HG03159 (cell line): ENCODE measurements around the gene MID1.

Experiments
- ATAC-seq: cut with Tn5 transposase; IDR thresholded peaks from one replicate; pipeline ENCODE4 v1.9.1; 2021; ENCODE audit warnings: mild to moderate bottlenecking, moderate library complexity; ENCODE audit not compliant: unreplicated experiment

The MID1 gene

GRCh38 chrX:10537308-10537707 is 83.1 kb downstream of the MID1 start:
- ATAC-seq, result no peak

DNA sequence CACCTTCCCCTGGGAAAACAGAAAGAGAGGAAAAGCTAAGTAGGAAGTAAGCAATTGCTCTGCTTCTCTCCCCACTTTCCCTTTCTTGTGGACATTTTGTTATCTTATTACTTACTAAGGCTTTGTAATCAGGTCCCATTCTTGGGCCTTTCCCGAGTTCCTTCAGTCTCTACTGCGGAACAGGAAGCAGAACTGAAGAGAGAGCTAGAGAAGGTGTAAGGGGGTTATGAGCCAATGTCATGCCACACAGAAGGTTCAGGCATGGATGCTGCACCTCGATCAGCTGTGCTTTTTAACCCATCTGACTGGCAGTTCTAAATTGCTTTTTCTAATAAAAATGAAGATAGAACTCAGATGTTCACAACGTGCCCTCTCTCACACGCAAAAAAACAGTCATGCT is 83.6 kb downstream of the MID1 start:
- no peak for ATAC-seq

- no peak for ATAC-seq
Observed at GRCh38 chrX:10534611-10535010, 85.8 kb downstream of the MID1 start.

DNA sequence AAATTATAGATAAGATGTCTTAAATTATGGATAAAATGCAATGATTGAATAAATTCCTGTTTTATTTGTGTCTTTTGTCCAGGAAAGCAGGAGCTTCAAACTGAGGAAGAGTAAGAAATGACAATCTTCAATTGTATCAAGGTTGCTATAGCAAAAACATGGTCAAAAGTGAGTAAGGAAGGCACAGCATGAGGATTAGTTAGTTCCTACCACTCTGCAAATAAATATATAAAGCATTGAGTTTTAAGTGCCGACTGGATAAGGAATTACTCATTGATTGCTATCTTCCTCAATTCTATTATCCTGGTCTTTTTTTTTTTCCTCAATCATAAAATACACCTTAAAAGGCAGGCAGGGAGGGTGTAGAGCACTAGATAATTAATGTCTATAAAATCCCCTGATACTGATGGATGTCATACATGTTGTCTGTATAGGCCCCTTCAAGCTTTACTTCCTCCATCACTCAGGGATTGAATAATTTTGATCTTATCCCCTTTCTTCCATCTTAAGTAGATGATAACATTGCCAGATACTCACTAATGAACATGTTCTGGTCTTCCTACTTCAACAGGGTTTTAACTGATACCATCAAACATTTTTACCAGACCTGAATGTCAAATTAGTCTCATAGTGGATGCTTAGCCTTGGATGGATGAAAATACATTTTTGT is 86.6 kb downstream of the MID1 start:
- no peak for ATAC-seq

GRCh38 chrX:10531927-10532326 is 88.5 kb downstream of the MID1 start:
- no peak for ATAC-seq

- no peak for ATAC-seq
Observed at GRCh38 chrX:10529344-10529743, 91.0 kb downstream of the MID1 start.

- no peak for ATAC-seq
Observed at GRCh38 chrX:10526451-10526850, 93.9 kb downstream of the MID1 start.

DNA sequence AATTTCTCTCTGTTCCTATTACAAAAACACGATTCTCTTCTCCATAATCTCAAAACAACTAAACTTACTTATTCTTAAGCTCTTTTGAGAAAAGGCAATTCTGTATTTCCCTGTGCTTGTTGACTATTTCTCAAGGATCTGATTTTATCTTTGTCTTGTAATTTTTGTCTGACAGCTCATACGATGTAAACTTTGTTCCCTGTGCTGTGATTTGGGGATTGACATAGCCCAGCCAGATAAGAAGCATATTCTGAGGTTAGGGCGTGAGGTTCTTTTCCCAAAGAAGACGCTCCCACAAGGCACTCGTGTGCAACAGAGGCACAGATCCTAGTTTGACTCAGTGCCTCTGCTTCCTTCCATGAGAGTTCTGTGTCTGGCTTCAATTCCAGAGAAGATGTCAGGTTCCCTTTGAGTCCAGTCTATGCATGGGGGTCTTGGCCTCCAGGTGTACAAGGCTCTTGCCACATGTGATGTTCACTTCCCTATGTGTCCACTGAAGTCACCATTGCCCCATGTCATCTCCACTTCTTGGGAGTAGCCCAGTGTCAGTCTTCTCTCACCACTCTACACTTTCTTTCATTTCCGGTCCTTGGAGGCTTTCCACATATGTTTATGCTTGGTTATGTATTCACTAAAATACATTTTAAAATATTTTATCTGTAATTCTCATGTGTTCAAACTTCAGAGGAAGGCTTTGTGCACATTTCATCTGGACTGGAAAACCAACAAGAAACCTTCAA is 94.8 kb downstream of the MID1 start:
- no peak for ATAC-seq

DNA sequence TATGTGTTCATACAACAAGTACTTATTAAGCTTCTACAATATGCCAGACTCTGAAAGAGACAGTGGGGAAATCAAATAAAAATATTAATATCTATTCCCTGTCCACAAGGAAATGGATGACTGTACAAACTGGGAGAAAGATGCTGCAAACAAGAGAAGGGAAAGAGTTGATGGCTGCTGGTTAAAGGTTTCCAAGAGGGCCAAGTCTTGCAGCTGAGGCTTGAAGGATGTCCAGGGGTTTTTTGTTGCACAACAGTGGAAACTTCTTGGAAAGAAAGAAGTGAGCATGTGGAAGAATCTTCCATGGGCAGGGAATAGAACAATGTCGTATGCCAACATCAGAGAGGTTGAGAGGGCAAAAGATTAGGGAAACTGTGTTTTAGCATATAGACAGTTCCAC is 95.8 kb downstream of the MID1 start:
- ATAC-seq, result no peak

DNA sequence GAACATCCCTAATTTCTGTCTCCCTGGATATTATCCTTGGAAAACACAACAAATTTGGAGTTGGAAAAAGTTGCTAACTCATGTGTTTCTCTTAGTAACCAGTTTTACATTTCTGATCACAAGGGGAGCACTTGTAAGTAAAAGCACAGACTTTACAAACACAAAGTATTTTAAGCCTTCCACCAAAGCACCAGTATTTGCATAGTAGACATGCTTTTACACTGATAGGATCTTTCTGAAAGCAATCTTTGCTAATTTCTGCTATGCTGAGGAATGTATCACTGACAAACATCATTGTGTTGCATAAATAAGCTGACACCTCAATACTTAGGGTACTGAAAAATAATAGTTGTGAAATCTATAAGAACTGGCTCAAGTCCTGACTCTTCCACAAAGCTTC is 100.6 kb downstream of the MID1 start:
- no peak for ATAC-seq

GRCh38 chrX:10519278-10519677 is 101.1 kb downstream of the MID1 start:
- no peak for ATAC-seq

DNA sequence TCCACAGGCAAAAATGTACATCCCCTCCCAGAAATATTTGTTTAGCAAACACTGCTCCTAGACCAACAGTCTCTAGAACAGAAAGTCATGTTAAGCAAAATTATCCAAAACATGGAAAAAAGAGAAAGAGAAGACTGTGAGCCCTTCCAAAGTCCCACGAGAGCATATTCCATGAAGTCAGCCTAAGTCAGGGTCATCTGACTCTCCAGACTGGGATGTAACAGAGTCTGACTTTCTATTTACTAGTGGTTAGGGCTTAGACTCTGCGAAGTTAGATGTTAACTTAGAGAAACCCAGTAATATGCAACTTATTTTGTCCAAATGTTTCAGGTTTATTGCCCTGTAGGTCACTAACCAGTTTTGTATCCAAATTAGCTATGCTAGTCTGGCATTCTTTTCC is 102.3 kb downstream of the MID1 start:
- ATAC-seq, result no peak

- no peak for ATAC-seq
Observed at GRCh38 chrX:10516781-10517322, 103.5 kb downstream of the MID1 start.

DNA sequence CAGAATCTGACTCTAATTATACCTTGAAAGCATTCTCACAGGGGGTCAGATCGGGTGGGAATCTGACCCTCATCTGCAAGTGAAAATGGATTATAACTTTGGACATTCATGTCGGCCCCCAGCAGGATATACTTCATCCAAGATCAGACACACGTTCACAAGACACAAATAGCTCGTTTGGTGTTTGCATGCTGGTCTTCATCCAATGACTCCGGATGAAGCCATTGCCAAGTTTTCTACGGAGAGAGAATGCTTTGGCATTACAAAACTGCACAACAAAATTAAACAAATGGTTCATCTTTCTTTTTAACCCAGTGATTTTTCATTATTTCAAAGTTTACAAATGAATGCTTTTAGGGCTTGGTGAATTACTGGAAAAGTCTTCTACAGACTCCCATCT is 105.5 kb downstream of the MID1 start:
- no peak for ATAC-seq

- no peak for ATAC-seq
Observed at GRCh38 chrX:10513974-10514373, 106.4 kb downstream of the MID1 start.

DNA sequence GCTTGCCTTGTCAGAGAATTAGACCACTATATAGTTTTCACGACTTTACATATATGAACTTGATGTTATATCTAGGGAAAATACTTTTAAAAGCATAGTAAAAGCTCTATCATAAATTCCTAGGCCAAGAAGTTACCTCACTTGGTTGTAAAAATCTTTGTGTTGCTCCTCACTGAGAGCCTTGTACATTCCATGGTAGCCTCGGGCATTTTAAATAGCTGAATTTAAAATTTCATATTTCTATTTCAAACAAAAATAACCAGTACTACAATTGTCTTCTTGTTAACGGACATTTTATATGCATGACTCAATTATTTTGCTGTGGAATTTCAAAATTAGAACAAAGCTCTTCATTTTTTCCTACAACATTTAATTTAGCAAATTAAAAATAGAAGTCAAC is 107.6 kb downstream of the MID1 start:
- ATAC-seq, result no peak

- no peak for ATAC-seq
Observed at GRCh38 chrX:10512258-10512657, 108.1 kb downstream of the MID1 start.

- no peak for ATAC-seq
Observed at GRCh38 chrX:10509397-10509796, 111.0 kb downstream of the MID1 start.

DNA sequence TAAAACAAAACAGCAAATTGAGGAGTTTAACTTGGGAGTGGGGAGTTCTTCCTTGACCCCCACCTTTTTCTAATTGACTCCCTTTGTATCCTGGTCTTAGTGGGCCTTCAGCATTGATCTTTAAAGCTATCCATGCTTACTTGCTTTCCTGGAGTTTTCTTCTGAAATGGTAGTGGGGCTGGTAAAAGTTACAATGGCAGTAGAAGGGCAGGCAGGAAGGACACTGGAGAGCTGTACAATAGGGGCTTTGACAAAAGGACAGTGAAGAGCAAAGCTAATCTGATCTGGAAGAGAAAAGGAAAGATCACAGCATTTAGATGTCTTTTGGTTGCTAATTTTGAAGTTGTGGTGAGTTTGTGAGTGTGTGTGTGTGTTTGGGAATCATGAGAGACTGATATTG is 111.5 kb downstream of the MID1 start:
- no peak for ATAC-seq

DNA sequence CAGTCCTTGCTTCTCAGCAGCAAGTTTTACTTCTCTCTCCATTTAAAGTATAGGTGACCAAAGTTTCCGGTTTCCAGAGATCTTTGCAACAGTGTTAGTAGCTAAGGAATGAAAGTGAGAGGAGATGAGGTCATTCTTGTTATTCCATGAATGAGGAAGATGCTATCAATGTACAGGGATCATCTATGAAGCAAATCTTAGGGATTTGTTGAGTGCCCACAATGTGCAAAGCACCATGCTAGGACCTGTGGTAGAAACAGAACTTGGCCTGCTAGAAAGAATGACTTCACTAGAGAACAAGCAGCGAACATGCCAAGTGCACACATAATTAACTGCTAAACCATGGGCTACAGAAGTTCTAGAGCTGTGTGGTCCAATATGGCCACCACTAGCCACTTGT is 112.5 kb downstream of the MID1 start:
- no peak for ATAC-seq

GRCh38 chrX:10507181-10507580 is 113.2 kb downstream of the MID1 start:
- no peak for ATAC-seq

DNA sequence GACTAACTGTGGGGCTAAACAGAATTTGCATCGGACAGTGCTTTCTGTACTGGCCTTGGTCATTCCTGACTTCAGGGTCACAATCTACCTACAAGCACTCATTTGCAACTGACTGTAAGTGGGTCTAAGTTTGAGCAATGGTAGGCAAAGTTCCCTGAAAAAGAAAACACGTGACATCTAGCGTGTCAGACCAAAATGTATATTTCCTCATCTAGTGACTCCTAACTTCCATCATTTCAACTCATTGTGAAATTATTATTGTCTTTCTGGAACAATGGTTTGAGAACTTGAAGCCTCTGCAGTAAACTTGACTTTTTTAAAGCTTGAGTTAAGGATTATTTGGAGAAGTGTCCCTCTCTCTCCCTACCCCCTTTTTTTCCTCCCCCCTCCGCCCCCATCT is 113.6 kb downstream of the MID1 start:
- ATAC-seq, result no peak
